Stimulated activated naive CD8-positive, alpha-beta T cell treated with anti-CD3 and anti-CD28 coated beads, Interleukin-15, Interleukin-2, amounts not matched to agents 100 ng/mL and 50 ng/mL, for 24 hours (primary cell): Measurements from ENCODE around the gene TNIP3.
"Not testable (repeated sequence)": the region's sequence is repeated elsewhere in the genome, so short reads cannot be mapped to it uniquely, and the experiment has no call there.

Experiments
- H3K27ac Mint-ChIP-seq: one replicate; pipeline ENCODE4 v1.8.0; 2021; ENCODE audit warnings: mild to moderate bottlenecking, mixed read lengths
- H3K27me3 Mint-ChIP-seq: one replicate; pipeline ENCODE4 v1.8.0; 2021; ENCODE audit warnings: mixed read lengths
- H3K36me3 Mint-ChIP-seq: one replicate; pipeline ENCODE4 v1.8.0; 2021; ENCODE audit warnings: low read depth, mixed read lengths
- H3K4me1 Mint-ChIP-seq: one replicate; pipeline ENCODE4 v1.8.0; 2021; ENCODE audit warnings: low read depth, mixed read lengths
- H3K4me3 Mint-ChIP-seq: one replicate; pipeline ENCODE4 v1.8.0; 2021; ENCODE audit warnings: mild to moderate bottlenecking, mixed read lengths
- H3K9me3 Mint-ChIP-seq: one replicate; pipeline ENCODE4 v1.8.0; 2021; ENCODE audit warnings: mixed read lengths

Gene TNIP3

DNA sequence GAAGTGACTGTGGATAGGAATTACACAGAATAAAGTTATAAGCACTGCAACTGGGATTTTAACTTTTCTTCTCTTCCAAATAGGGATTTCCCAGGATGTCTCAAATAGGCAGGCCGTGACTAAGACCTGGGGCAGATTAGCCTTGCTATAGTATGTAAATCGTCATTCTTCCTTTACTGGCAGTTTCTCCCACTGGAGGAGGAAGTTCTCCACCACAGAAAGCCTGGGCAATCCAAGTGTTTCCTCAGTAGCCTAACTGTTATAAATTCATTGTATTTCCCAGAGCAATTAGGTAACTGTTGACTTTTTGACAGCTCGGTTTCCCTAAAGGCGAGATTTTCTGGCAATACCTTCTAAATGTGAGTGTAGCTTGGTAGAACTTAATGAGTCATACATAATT, at the start of gene TNIP3:
Gene TNIP3 (minus strand): TSS at position 31 of the 400 bp plus-strand sequence. CDS start 196 bp downstream, outside the sequence.
- no peak within 1 kb of the TSS for H3K4me3 Mint-ChIP-seq
- H3K9me3 Mint-ChIP-seq = no peaks in the 10 kb centered on the region
- peaks cover 46% of the 10 kb centered on the region for H3K4me1 Mint-ChIP-seq
- H3K27me3 Mint-ChIP-seq = no peaks in the 10 kb centered on the region
- H3K36me3 Mint-ChIP-seq = no peaks in the 10 kb centered on the region
- peak within 1 kb of the TSS; percentile 50 for H3K27ac Mint-ChIP-seq

- Mint-ChIP-seq H3K4me1 (peaks cover 6% of the 10 kb centered on the region), H3K9me3 (no peaks in the 10 kb centered on the region), H3K4me3 (no peak overlapping the region), H3K27ac (no peak overlapping the region), H3K36me3 (no peaks in the 10 kb centered on the region), H3K27me3 (no peaks in the 10 kb centered on the region)
Observed at GRCh38 chr4:121212806-121213205, 48.7 kb upstream of the TNIP3 start.

GRCh38 chr4:121209171-121209570, 45.0 kb upstream of the TNIP3 start:
- H3K4me3 Mint-ChIP-seq = no peak overlapping the region
- H3K36me3 Mint-ChIP-seq = no peaks in the 10 kb centered on the region
- peaks cover 10% of the 10 kb centered on the region for H3K4me1 Mint-ChIP-seq
- H3K27me3 Mint-ChIP-seq = peaks cover 3% of the 10 kb centered on the region
- H3K27ac Mint-ChIP-seq = no peak overlapping the region
- H3K9me3 Mint-ChIP-seq = peaks cover 10% of the 10 kb centered on the region

GRCh38 chr4:121208244-121209007, 44.3 kb upstream of the TNIP3 start:
- Mint-ChIP-seq H3K27me3 (peaks cover 3% of the 10 kb centered on the region), H3K27ac (no peak overlapping the region), H3K4me1 (peaks cover 5% of the 10 kb centered on the region), H3K4me3 (no peak overlapping the region), H3K36me3 (no peaks in the 10 kb centered on the region), H3K9me3 (peaks cover 10% of the 10 kb centered on the region)

- not testable (repeated sequence) for H3K36me3 Mint-ChIP-seq, H3K27ac Mint-ChIP-seq, H3K4me3 Mint-ChIP-seq, H3K27me3 Mint-ChIP-seq
- Mint-ChIP-seq H3K9me3 (peaks cover 10% of the 10 kb centered on the region), H3K4me1 (peaks cover 10% of the 10 kb centered on the region)
Observed at GRCh38 chr4:121205777-121206176, 41.7 kb upstream of the TNIP3 start.

- H3K4me3 Mint-ChIP-seq = peak overlapping the region; percentile 59
- peaks cover 10% of the 10 kb centered on the region for H3K9me3 Mint-ChIP-seq
- H3K4me1 Mint-ChIP-seq = peaks cover 31% of the 10 kb centered on the region
- peak overlapping the region; percentile 29 for H3K27ac Mint-ChIP-seq
- no peaks in the 10 kb centered on the region for H3K36me3 Mint-ChIP-seq
- peaks cover 3% of the 10 kb centered on the region for H3K27me3 Mint-ChIP-seq
Observed at GRCh38 chr4:121200795-121201472, 36.8 kb upstream of the TNIP3 start.

- H3K9me3 Mint-ChIP-seq = peaks cover 2% of the 10 kb centered on the region
- H3K4me1 Mint-ChIP-seq = peaks cover 26% of the 10 kb centered on the region
- peak overlapping the region; percentile 12 for H3K4me3 Mint-ChIP-seq
- no peaks in the 10 kb centered on the region for H3K36me3 Mint-ChIP-seq
- H3K27ac Mint-ChIP-seq = peak overlapping the region; percentile 78
- H3K27me3 Mint-ChIP-seq = peaks cover 2% of the 10 kb centered on the region
Observed at GRCh38 chr4:121199742-121200561, 35.8 kb upstream of the TNIP3 start.

DNA sequence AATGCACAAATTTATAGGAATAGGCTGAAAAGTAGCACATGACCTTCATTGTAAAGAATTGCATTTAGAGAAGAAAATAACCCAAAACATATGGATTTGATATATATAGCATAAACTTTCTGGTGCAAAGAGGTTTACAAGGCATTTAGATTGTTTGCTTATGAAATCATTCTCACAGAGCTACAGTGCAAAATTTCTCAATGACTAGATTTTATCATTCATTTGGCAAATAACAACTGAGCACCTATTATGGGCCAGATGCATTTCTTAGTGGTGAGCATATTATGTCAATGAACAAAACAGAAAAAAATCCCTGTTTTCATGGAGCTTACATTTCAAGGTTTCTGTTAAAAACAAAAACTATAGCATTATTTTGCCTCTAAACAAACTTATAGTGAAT, 34.1 kb upstream of the TNIP3 start:
- H3K4me1 Mint-ChIP-seq = peaks cover 26% of the 10 kb centered on the region
- H3K27me3 Mint-ChIP-seq = no peaks in the 10 kb centered on the region
- no peaks in the 10 kb centered on the region for H3K36me3 Mint-ChIP-seq
- no peak overlapping the region for H3K4me3 Mint-ChIP-seq
- H3K27ac Mint-ChIP-seq = no peak overlapping the region
- no peaks in the 10 kb centered on the region for H3K9me3 Mint-ChIP-seq

GRCh38 chr4:121195649-121196048, 31.5 kb upstream of the TNIP3 start:
- Mint-ChIP-seq H3K27me3 (no peaks in the 10 kb centered on the region), H3K36me3 (no peaks in the 10 kb centered on the region), H3K27ac (no peak overlapping the region), H3K4me1 (peaks cover 41% of the 10 kb centered on the region), H3K4me3 (no peak overlapping the region), H3K9me3 (no peaks in the 10 kb centered on the region)

DNA sequence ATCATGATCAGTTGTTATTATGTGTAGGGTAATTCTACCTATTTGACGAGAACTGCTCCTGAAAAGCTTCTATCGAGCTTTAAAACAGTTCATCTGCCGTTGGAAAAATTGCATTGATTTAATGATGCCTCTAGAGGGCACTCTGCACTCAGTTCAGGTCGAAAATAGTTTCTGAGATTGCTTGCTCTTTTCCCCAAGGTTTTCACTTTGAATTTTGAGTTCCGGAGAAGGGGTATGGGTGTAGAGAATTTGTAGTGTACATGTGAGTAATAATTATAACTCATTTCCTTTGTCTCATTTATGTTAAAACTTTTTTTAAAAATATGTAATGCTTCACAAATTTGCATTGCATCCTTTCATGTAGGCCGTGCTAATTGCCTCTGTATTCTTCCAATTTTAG, 28.4 kb upstream of the TNIP3 start:
- no peaks in the 10 kb centered on the region for H3K36me3 Mint-ChIP-seq
- no peaks in the 10 kb centered on the region for H3K9me3 Mint-ChIP-seq
- no peaks in the 10 kb centered on the region for H3K27me3 Mint-ChIP-seq
- peaks cover 47% of the 10 kb centered on the region for H3K4me1 Mint-ChIP-seq
- peak overlapping the region; percentile 45 for H3K4me3 Mint-ChIP-seq
- H3K27ac Mint-ChIP-seq = peak overlapping the region; percentile 45

- H3K27ac Mint-ChIP-seq = peak overlapping the region; percentile 45
- H3K4me3 Mint-ChIP-seq = peak overlapping the region; percentile 45
- no peaks in the 10 kb centered on the region for H3K36me3 Mint-ChIP-seq
- H3K4me1 Mint-ChIP-seq = peaks cover 47% of the 10 kb centered on the region
- H3K9me3 Mint-ChIP-seq = no peaks in the 10 kb centered on the region
- no peaks in the 10 kb centered on the region for H3K27me3 Mint-ChIP-seq
Observed at GRCh38 chr4:121192013-121192412, 27.9 kb upstream of the TNIP3 start.

DNA sequence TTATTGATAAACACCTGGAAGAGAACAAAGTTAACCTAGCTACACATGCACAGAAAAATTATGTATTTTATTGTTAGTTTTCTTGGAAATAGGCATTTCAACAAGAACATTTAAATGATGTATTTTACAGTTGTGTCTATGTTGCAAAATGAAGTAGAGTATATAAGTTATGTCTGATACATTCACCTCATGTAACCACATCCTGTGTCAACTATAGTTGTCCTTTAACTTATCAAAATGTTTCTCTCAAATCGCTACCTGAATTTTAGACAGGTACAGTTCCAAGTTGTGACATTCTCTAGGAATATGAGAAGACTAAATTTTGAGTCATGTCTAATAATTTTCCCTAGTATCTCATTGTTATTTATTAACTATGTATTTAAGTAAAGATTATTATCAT, 27.2 kb upstream of the TNIP3 start:
- Mint-ChIP-seq H3K4me1 (peaks cover 49% of the 10 kb centered on the region), H3K27me3 (no peaks in the 10 kb centered on the region), H3K4me3 (no peak overlapping the region), H3K36me3 (no peaks in the 10 kb centered on the region), H3K27ac (no peak overlapping the region), H3K9me3 (no peaks in the 10 kb centered on the region)

DNA sequence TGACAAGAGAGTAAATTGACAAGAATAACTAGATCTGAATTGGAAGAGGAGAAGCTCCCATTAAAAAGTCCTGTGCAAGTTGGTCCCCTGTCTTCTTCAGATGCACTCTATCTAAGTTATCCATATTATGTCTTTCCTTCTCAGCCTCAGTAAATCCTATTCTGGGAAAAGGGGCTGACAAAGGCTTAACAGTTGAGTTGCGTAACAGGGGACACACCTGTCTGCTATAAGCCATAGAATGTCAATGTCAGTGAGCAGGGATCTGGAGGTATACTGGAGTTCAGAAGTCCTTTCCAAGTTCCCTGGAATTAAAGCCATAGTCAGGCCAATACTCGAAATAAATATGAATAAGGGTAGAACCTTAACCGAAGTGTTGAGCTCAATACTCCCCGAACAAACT, 26.3 kb upstream of the TNIP3 start:
- Mint-ChIP-seq H3K27me3 (no peaks in the 10 kb centered on the region), H3K4me3 (peak overlapping the region; percentile 33)

DNA sequence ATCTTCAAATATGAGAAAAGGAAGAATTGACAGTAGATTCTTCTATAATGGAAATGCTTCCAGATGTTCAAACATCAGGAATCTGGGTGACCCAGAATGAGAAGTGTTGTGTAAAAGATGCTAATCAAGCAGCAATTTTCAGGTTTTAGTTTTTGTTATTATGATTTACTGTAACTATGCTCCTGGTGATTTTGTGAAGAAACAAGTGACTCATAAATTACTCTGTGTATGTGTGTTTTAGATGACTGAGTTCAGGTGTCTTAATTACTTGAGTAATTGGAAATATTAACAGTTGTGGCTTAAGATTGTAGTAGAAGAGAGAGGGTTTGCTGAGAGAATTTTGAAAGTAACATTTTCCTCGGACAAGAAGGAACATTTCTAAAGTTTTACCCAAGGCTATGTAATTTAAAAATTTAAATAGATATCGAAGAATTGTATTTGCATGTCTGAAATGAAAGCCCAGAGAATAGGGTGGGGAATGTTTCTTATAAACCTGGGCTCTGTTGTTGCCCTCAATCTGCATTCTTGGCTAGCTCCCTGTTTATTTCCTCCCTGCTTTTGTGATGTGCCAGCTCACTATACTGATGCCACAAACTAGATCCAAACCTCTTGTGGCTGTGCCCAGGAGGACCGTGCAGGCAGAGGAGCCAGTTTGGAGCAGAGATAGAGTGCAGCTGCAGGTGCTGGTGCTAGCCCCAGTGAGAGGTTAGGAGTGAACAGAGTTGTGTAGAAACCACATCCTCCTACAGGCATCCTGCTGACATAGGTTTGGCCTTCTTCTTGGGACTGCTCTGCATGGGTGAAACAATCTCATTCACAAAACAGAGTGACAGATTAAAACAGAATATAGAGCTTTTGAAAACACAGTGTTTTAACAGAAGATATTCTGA, 25.4 kb upstream of the TNIP3 start:
- Mint-ChIP-seq H3K4me1 (peaks cover 55% of the 10 kb centered on the region), H3K36me3 (no peaks in the 10 kb centered on the region), H3K27ac (peak overlapping the region; percentile 62), H3K27me3 (no peaks in the 10 kb centered on the region), H3K4me3 (peak overlapping the region; percentile 33), H3K9me3 (no peaks in the 10 kb centered on the region)

More for the DNA sequence above, 26.3 kb upstream of the TNIP3 start:
- Mint-ChIP-seq H3K27ac (peak overlapping the region; percentile 62), H3K9me3 (no peaks in the 10 kb centered on the region), H3K36me3 (no peaks in the 10 kb centered on the region), H3K4me1 (peaks cover 55% of the 10 kb centered on the region)
